Measurements from ENCODE around the gene KDF1. TPM values are rescaled to one million over a fixed set of nuclear protein-coding genes. Genes with fewer than 3 reads are reported as not detected.

KDF1 gene, protein sequence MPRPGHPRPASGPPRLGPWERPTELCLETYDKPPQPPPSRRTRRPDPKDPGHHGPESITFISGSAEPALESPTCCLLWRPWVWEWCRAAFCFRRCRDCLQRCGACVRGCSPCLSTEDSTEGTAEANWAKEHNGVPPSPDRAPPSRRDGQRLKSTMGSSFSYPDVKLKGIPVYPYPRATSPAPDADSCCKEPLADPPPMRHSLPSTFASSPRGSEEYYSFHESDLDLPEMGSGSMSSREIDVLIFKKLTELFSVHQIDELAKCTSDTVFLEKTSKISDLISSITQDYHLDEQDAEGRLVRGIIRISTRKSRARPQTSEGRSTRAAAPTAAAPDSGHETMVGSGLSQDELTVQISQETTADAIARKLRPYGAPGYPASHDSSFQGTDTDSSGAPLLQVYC
- polyA plus RNA-seq (2012; ENCODE audit: missing spikeins), result 0.15 TPM

DNA sequence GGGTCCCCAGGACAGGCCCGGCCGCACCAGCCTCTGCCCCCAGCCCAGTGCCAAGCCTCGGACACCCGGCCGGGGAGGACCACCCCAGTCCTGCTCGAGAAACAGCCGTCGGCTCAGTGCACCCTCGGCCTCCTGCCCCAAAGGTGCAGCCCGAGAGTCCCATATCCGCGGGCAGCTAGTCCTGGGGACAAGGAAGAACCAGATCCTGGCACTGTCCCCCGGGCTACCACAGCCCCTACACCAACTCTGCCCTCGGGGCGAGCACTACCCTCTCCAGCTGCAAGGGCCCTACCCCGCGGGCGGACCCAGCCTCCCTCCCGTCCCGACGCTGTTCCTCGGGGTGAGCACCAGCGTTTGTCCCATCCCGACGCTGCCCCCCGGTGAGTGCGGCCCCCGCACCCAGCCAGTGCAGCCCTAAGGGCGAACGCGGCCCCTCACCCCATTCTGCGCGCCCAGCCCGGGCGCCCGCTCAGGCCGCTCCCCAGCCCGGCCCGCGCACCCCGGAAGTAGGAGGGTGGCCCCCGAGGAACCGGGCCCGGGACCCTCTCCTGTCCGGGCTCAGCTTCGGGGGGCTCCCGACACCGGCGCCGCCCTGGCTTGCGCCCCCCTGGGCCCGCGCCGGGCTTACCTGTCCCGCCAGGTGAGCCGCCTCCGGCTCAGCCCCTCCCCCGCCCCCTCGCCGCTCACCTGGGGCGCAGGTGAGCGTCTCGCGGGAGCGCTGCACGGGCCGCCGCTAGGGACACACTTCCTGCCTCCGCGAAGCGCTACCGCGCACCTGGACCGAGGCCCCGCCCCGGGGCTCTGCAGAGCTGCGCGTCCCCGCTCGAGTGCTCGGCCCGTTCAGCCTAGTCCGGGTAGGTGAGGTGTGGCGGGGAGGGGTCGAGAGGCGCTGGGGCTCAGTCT is at the start of gene KDF1:
TSS of gene KDF1 (minus strand) at position 747 of the 903 bp plus-strand sequence. CDS start 8,088 bp downstream, outside the sequence.
- TF ChIP-seq POLR2A (IDR thresholded peaks at IDR 0.05; ENCODE audit: low read depth, low read length), result no peak
- TF ChIP-seq POLR2AphosphoS5 (IDR thresholded peaks at IDR 0.05; ENCODE audit: low read depth, low read length), result no peak
- FAIRE-seq (no peak), DNase-seq (ENCODE audit: insufficient read length) (no peak)

- DNase-seq (ENCODE audit: insufficient read length) (no peak), FAIRE-seq (no peak)
- TF ChIP-seq POLR2A (IDR thresholded peaks at IDR 0.05; ENCODE audit: low read depth, low read length) (no peak), TAF1 (IDR thresholded peaks at IDR 0.05; ENCODE audit: borderline replicate concordance, low read depth, low read length) (no peak), POLR2AphosphoS5 (IDR thresholded peaks at IDR 0.05; ENCODE audit: low read depth, low read length) (no peak)
These were observed 49.4 kb upstream of the KDF1 start for GRCh38 chr1:27009601-27010197.

DNA sequence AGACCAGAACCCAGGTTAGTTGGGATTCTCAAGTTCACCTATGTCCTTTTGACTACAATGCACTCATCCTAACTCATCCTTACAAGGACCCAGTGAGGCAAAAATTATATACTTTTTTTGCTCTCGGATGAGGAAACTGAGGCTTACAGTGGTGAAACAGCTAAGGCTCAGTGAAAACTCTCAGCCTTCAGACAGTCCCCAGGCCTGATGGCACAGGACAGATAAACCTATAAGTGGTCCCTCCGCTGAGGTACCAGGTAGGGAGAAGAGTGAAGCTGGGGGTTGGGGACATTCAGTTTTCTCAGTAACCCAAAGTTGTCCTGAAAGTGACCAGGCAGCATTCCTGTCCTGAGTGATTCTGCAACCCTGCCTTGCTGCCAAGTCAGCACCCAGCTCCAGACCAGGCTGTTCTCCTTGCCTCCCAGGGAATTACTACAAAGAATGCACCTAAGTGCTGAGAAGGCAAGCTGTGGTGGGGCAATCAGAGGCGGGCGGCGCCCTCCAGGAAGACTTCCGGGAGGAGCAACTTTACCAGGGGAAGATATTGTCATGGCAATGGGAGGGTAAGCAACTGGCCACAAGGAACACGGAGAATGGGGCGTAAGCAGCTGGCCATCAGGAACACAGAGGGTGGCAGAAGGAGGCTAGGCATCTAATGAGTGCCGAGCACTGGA is 47.8 kb upstream of the KDF1 start:
- TF ChIP-seq POLR2AphosphoS5 (IDR thresholded peaks at IDR 0.05; ENCODE audit: low read depth, low read length) (no peak), POLR2A (IDR thresholded peaks at IDR 0.05; ENCODE audit: low read depth, low read length) (no peak), TAF1 (IDR thresholded peaks at IDR 0.05; ENCODE audit: borderline replicate concordance, low read depth, low read length) (no peak)
- FAIRE-seq (no peak), DNase-seq (ENCODE audit: insufficient read length) (no peak)

DNA sequence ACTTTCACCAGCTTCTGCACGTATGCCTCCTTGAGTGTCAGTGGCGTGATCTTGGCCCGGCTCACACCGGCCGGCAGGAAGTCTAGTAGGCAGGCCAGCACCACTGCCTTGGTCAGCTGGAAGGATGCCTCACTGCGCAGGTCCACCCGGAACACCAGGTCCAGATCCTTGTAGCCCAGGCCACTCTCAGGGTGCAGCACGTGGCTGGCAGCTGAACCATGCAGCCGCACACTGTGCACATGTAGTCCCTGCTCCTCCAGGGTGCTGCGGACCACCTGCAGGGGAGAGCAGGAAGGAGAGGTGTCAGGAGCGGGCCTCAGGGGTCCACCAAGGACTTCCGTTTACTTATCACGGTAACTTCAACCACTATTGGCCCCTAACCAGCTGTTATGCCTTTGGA is 46.4 kb upstream of the KDF1 start:
- no peak for FAIRE-seq
- TF ChIP-seq POLR2AphosphoS5 (IDR thresholded peaks at IDR 0.05; ENCODE audit: low read depth, low read length) (no peak), POLR2A (IDR thresholded peaks at IDR 0.05; ENCODE audit: low read depth, low read length) (no peak), TAF1 (IDR thresholded peaks at IDR 0.05; ENCODE audit: borderline replicate concordance, low read depth, low read length) (no peak)
- no peak for DNase-seq (ENCODE audit: insufficient read length)

DNA sequence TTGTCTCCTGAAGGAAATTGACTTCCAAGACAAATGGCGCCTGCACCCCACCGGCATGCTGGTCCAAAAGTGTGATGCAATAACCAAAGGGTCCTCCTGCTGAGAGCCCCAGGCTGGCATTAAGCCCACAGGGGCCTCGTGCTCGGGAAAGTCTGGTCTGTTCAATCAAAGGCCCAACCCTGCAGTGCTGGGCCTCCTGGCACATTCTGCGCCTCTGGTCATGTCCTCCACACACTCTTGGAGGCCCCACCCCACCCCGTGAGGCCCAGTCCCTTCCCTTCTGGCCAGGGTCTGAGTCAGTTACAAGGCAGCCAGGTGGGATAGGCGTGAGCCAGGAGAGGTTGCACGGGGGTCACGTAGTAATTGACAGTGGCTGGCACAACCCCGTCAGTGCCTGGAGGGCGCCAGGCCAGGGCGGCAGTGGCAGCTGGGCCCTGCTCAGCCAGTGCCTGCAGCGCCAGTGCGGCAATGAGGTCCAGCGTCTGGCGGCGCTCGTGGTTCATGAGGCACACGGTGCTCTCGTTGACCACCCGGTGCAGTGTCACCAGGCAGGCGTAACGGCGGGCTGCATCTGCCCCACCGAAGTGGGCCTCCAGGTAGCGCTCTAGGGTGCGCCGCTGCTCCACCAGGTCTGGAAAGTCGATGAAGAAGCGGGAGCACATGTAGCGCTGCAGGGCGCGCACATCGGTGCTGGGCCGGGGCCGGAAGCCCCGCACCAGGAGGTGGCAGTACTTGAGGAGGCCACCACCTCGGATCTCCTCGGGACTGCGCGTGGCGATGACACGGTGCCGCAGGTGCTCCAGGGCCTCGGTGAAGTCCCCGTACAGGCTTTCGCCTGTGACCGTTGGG is 45.6 kb upstream of the KDF1 start:
- FAIRE-seq, result no peak
- no peak for TF ChIP-seq POLR2A (IDR thresholded peaks at IDR 0.05; ENCODE audit: low read depth, low read length)
- no peak for TF ChIP-seq POLR2AphosphoS5 (IDR thresholded peaks at IDR 0.05; ENCODE audit: low read depth, low read length)
- no peak for TF ChIP-seq TAF1 (IDR thresholded peaks at IDR 0.05; ENCODE audit: borderline replicate concordance, low read depth, low read length)
- DNase-seq (ENCODE audit: insufficient read length), result no peak

DNA sequence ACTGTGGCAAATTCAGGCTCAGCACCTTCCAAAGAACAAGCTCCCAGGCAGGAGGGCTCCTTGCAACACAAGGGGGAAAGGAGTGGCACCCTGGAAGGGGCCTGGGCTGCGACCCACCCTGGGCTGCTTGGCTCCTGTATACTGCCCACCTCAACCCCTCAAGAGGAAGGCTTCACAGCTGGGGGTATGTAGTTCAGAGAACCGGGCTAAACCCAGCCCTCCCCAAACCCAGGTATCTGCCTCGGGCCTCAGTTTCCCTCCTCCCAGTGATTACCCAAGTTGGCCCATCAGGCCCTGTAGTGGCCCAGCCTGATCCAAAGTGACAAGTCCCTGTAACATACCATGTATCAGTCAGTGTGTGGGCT is 44.9 kb upstream of the KDF1 start:
- TF ChIP-seq POLR2A (IDR thresholded peaks at IDR 0.05; ENCODE audit: low read depth, low read length) (no peak), POLR2AphosphoS5 (IDR thresholded peaks at IDR 0.05; ENCODE audit: low read depth, low read length) (no peak), TAF1 (IDR thresholded peaks at IDR 0.05; ENCODE audit: borderline replicate concordance, low read depth, low read length) (no peak)
- DNase-seq (ENCODE audit: insufficient read length) (no peak), FAIRE-seq (no peak)

- TF ChIP-seq POLR2A (IDR thresholded peaks at IDR 0.05; ENCODE audit: low read depth, low read length) (no peak), POLR2AphosphoS5 (IDR thresholded peaks at IDR 0.05; ENCODE audit: low read depth, low read length) (no peak), TAF1 (IDR thresholded peaks at IDR 0.05; ENCODE audit: borderline replicate concordance, low read depth, low read length) (no peak)
- FAIRE-seq (no peak), DNase-seq (ENCODE audit: insufficient read length) (no peak)
These were observed 44.4 kb upstream of the KDF1 start for GRCh38 chr1:27004471-27005165.

GRCh38 chr1:27003745-27004470 is 43.6 kb upstream of the KDF1 start:
- DNase-seq (ENCODE audit: insufficient read length), result no peak
- no peak for TF ChIP-seq POLR2AphosphoS5 (IDR thresholded peaks at IDR 0.05; ENCODE audit: low read depth, low read length)
- TF ChIP-seq TAF1 (IDR thresholded peaks at IDR 0.05; ENCODE audit: borderline replicate concordance, low read depth, low read length), result no peak
- TF ChIP-seq POLR2A (IDR thresholded peaks at IDR 0.05; ENCODE audit: low read depth, low read length), result no peak
- FAIRE-seq, result no peak

DNA sequence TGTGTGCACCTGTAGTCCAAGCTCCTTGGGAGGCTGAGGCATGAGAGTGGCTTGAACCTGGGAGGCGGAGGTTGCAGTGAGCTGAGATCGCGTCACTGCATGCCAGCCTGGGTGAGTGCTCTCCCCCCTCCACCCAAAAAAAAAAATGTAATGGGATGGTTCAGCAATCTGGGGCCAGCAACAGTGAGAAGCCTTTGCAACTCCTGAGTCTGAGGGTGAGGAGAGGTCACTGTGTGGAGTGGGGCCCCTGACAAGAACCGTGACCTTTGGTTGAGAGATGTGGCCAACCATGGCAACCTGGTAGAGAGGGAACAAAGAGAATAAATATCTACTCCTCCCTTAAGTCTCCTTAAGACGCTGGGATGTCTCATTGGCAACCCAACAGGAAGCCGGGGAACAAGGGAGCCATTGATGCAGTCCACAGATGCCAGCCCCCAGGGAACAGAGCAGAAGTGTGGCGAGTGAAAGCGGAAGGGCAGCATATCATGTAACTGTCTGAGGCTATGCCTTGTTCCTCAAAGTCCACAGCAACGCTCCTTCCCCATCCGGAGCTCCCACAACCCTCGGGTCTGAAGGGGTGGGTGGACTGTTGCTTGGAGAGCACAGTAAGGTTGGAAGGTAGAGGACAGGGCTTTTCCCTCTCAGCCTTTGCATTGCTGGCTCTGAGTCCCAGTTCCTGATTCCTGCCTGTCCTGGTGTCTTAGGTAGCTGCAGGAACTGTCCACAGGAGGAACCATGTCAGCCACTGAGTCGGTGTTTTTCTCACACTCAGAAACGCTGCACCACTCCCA is 41.5 kb upstream of the KDF1 start:
- TF ChIP-seq POLR2AphosphoS5 (IDR thresholded peaks at IDR 0.05; ENCODE audit: low read depth, low read length), result no peak
- TF ChIP-seq TAF1 (IDR thresholded peaks at IDR 0.05; ENCODE audit: borderline replicate concordance, low read depth, low read length), result no peak
- TF ChIP-seq POLR2A (IDR thresholded peaks at IDR 0.05; ENCODE audit: low read depth, low read length), result no peak
- FAIRE-seq, result no peak
- no peak for DNase-seq (ENCODE audit: insufficient read length)

Measured in GM12892 (cell line).